Astrocyte (in vitro differentiated cells and primary cell): ENCODE data around the gene KIF21B.
"Not testable (repeated sequence)": the region's sequence is repeated elsewhere in the genome, so short reads cannot be mapped to it uniquely, and the experiment has no call there.

Experiments
- CTCF ChIP-seq: IDR thresholded peaks from 2 replicates; pipeline ENCODE4 v1.5.1; 2011; ENCODE audit warnings: low read depth, mild to moderate bottlenecking, inconsistent platforms, low read length, moderate library complexity; ENCODE audit not compliant: insufficient read depth
- EZH2 ChIP-seq: IDR thresholded peaks from 2 replicates; pipeline ENCODE4 v1.6.1; 2012; ENCODE audit warnings: mild to moderate bottlenecking, low read length, inconsistent platforms; ENCODE audit not compliant: insufficient read depth

DNA sequence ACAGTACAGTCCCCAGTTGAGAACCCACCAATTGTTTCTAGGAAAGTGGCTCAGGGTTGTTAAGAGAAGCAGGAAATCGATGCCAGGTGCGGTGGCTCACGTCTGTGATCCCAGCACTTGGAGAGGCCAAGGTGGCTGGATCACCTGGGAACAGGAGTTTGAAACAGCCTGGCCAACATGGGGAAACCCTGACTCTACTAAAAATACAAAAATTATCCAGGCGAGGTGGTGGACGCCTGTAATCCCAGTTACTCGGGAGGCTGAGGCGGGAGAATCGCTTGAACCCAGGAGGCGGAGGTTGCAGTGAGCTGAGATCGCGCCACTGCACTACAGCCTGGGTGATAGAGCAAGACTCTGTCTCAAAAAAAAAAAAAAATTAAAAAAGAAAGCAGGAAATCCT is 61.4 kb downstream of the KIF21B start:
- not testable (repeated sequence) for TF ChIP-seq CTCF, EZH2
